ENCODE measurements around the gene JAK3. TPM values are rescaled to one million over a fixed set of nuclear protein-coding genes. Genes with fewer than 3 reads are reported as not detected.
A peak's percentile ranks its signal among the peaks of the same experiment; 100 is the strongest.

JAK3 gene
- total and polyA plus RNA-seq, 2 of the 13 experiments (the other 11 are each of a cell fraction or from before 2014, with no cell fraction given) = 3.4 to 18.6 TPM

DNA sequence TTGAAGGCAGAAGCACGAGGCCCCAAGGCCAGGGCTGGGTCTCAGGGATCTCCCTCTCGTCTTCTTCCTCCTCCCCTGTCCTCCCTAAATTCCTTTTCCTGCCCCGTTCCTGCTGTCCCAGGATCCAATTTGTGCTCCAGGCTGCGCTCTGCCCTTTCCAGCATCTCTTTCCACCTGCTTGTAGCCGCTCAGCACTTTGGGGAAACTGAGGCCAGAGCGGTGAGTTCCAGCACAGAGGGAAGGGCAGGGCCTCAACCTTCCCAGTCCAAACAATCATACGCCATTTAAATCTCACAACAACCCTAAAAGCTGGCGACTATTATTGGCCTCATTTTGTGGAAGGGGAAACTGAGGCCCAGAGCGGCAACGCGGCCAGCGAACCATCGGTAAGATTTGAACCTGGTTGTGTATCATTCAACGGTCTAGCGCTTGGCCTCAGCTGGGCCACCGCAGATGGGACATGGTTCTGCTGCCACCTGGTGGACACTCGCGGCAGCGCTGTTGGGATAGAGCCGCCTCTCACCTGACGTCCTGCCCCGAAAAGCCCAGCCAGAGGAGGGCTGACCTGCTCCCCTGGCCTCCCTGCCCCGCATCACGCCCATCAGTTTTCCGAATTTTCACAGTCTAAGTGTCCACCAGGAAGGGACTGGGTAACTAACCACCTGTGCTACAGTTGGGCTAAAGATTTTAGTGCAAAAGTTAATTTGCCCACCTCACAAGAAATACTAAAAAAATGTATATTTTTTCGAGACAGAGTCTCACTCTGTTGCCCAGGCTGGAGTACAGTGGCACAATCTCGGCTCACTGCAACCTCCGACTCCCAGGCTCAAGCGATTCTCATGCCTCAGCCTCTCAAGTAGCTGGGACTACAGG, 7.7 kb upstream of the JAK3 start (continued):
- TF ChIP-seq ZNF790 (CRISPR knock-in tag; IDR thresholded peaks at IDR 0.05; ENCODE audit: borderline replicate concordance) = no peak
- no peak for TF ChIP-seq ZNF749 (CRISPR knock-in tag; IDR thresholded peaks at IDR 0.05; ENCODE audit: borderline replicate concordance)
- no peak for TF ChIP-seq ZNF24 (IDR thresholded peaks at IDR 0.05)
- no peak for TF ChIP-seq REPIN1 (CRISPR knock-in tag; IDR thresholded peaks at IDR 0.05; ENCODE audit: borderline replicate concordance, low read depth)
- TF ChIP-seq, protein P1, sequence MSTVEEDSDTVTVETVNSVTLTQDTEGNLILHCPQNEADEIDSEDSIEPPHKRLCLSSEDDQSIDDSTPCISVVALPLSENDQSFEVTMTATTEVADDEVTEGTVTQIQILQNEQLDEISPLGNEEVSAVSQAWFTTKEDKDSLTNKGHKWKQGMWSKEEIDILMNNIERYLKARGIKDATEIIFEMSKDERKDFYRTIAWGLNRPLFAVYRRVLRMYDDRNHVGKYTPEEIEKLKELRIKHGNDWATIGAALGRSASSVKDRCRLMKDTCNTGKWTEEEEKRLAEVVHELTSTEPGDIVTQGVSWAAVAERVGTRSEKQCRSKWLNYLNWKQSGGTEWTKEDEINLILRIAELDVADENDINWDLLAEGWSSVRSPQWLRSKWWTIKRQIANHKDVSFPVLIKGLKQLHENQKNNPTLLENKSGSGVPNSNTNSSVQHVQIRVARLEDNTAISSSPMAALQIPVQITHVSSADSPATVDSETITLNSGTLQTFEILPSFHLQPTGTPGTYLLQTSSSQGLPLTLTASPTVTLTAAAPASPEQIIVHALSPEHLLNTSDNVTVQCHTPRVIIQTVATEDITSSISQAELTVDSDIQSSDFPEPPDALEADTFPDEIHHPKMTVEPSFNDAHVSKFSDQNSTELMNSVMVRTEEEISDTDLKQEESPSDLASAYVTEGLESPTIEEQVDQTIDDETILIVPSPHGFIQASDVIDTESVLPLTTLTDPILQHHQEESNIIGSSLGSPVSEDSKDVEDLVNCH (CRISPR knock-in tag; IDR thresholded peaks at IDR 0.05) = no peak
- no peak for TF ChIP-seq PLRG1 (conservative IDR thresholded peaks at IDR 0.05)
- TF ChIP-seq HIVEP1 (CRISPR knock-in tag; IDR thresholded peaks at IDR 0.05) = 0 out of 2 replicates have a peak, but pooled peaks have one; percentile 48
- TF ChIP-seq ZNF713 (CRISPR knock-in tag; IDR thresholded peaks at IDR 0.05) = no peak
- no peak for TF ChIP-seq ZNF883 (CRISPR knock-in tag; IDR thresholded peaks at IDR 0.05; ENCODE audit: not compliant biosample characterization)
- no peak for TF ChIP-seq KLF9 (CRISPR knock-in tag; IDR thresholded peaks at IDR 0.05; ENCODE audit: low read depth)
- TF ChIP-seq ZNF547 (CRISPR knock-in tag; IDR thresholded peaks at IDR 0.05) = no peak
- 0 out of 2 replicates have a peak, but pooled peaks have one; percentile 49 for TF ChIP-seq BORCS8-MEF2B (CRISPR knock-in tag; IDR thresholded peaks at IDR 0.05)
- TF ChIP-seq, protein P2, sequence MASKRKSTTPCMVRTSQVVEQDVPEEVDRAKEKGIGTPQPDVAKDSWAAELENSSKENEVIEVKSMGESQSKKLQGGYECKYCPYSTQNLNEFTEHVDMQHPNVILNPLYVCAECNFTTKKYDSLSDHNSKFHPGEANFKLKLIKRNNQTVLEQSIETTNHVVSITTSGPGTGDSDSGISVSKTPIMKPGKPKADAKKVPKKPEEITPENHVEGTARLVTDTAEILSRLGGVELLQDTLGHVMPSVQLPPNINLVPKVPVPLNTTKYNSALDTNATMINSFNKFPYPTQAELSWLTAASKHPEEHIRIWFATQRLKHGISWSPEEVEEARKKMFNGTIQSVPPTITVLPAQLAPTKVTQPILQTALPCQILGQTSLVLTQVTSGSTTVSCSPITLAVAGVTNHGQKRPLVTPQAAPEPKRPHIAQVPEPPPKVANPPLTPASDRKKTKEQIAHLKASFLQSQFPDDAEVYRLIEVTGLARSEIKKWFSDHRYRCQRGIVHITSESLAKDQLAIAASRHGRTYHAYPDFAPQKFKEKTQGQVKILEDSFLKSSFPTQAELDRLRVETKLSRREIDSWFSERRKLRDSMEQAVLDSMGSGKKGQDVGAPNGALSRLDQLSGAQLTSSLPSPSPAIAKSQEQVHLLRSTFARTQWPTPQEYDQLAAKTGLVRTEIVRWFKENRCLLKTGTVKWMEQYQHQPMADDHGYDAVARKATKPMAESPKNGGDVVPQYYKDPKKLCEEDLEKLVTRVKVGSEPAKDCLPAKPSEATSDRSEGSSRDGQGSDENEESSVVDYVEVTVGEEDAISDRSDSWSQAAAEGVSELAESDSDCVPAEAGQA (IDR thresholded peaks at IDR 0.05; ENCODE audit: low read depth) = no peak
- TF ChIP-seq, protein P2 (CRISPR knock-in tag; IDR thresholded peaks at IDR 0.05; ENCODE audit: borderline replicate concordance) = no peak
- TF ChIP-seq, protein P3, sequence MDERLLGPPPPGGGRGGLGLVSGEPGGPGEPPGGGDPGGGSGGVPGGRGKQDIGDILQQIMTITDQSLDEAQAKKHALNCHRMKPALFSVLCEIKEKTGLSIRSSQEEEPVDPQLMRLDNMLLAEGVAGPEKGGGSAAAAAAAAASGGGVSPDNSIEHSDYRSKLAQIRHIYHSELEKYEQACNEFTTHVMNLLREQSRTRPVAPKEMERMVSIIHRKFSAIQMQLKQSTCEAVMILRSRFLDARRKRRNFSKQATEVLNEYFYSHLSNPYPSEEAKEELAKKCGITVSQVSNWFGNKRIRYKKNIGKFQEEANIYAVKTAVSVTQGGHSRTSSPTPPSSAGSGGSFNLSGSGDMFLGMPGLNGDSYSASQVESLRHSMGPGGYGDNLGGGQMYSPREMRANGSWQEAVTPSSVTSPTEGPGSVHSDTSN (CRISPR knock-in tag; IDR thresholded peaks at IDR 0.05) = no peak
- TF ChIP-seq IKZF1 (IDR thresholded peaks at IDR 0.05) = no peak
- TF ChIP-seq KDM1A (CRISPR knock-in tag; IDR thresholded peaks at IDR 0.05) = no peak
- TF ChIP-seq NFKB2 (CRISPR knock-in tag; IDR thresholded peaks at IDR 0.05; ENCODE audit: borderline replicate concordance) = peak; percentile 59; the same call in 1 of the 2 replicates
- peak; percentile 65; the same call in 1 of the 2 replicates for TF ChIP-seq ERF (CRISPR knock-in tag; IDR thresholded peaks at IDR 0.05)
- no peak for TF ChIP-seq SP1 (IDR thresholded peaks at IDR 0.05)
- peak; percentile 53; the same call in 1 of the 2 replicates for TF ChIP-seq SP1 (CRISPR knock-in tag; IDR thresholded peaks at IDR 0.05)
